Activated naive CD4-positive, alpha-beta T cell treated with anti-CD3 and anti-CD28 coated beads, Interleukin-2, amount 10 ng/mL, durations not matched to agents 7 days and 5 days (primary cell): ENCODE measurements around the gene TEKTIP1.

Experiments used
- CTCF ChIA-PET: fragments of 350-600 bp; sonication (Branson Sonifier 250); formaldehyde crosslinking; loops from one replicate; lab custom pipeline; 2021; ENCODE audit warnings: antibody characterized with exemption; lab: Charles Lee
- DNase-seq: peaks from one replicate; pipeline ENCODE4 v3.0.0-alpha.2; 2020
- H3K27ac Mint-ChIP-seq: one replicate; pipeline ENCODE4 v1.8.0; 2021; ENCODE audit warnings: mild to moderate bottlenecking, moderate library complexity, mixed read lengths
- H3K27me3 Mint-ChIP-seq: one replicate; pipeline ENCODE4 v1.8.0; 2021; ENCODE audit warnings: mild to moderate bottlenecking, mixed read lengths
- H3K36me3 Mint-ChIP-seq: one replicate; pipeline ENCODE4 v1.8.0; 2021; ENCODE audit warnings: mixed read lengths
- H3K4me1 Mint-ChIP-seq: one replicate; pipeline ENCODE4 v1.8.0; 2021; ENCODE audit warnings: mixed read lengths
- H3K4me3 Mint-ChIP-seq: one replicate; pipeline ENCODE4 v1.8.0; 2021; ENCODE audit warnings: mild to moderate bottlenecking, moderate library complexity, mixed read lengths
- H3K9me3 Mint-ChIP-seq: one replicate; pipeline ENCODE4 v1.8.0; 2021; ENCODE audit warnings: mixed read lengths

The TEKTIP1 gene

GRCh38 chr19:3591876-3592613 lies 53.1 kb downstream of the TEKTIP1 start:
- no peak overlapping the region for H3K27ac Mint-ChIP-seq
- CTCF ChIA-PET = interaction anchor here (0.9 to 1.4 kb wide), 4 partner anchors 25 to 126 kb away, joined by 3 to 6 read pairs (median 3); no protein-coding TSS in a partner anchor
- H3K9me3 Mint-ChIP-seq = peaks cover 7% of the 10 kb centered on the region
- H3K4me3 Mint-ChIP-seq = no peak overlapping the region
- no peak for DNase-seq
- H3K27me3 Mint-ChIP-seq = peaks cover 4% of the 10 kb centered on the region
- no peaks in the 10 kb centered on the region for H3K36me3 Mint-ChIP-seq
- H3K4me1 Mint-ChIP-seq = no peaks in the 10 kb centered on the region

- no peaks in the 10 kb centered on the region for H3K4me1 Mint-ChIP-seq
- peaks cover 7% of the 10 kb centered on the region for H3K9me3 Mint-ChIP-seq
- CTCF ChIA-PET = interaction anchor here (1.1 kb wide), 1 partner anchor 48 kb away, joined by 3 read pairs; no protein-coding TSS in a partner anchor
- no peak overlapping the region for H3K27ac Mint-ChIP-seq
- H3K36me3 Mint-ChIP-seq = no peaks in the 10 kb centered on the region
- no peak for DNase-seq
- H3K27me3 Mint-ChIP-seq = peaks cover 4% of the 10 kb centered on the region
- H3K4me3 Mint-ChIP-seq = no peak overlapping the region
Measured at GRCh38 chr19:3593156-3593555, 54.2 kb downstream of the TEKTIP1 start.
